ENCODE data around the gene PRKG2. TPM values are rescaled to one million over a fixed set of nuclear protein-coding genes. Genes with fewer than 3 reads are reported as not detected.

The PRKG2 gene
- polyA plus RNA-seq, 1 of the 3 experiments (the other 2 are of a cell fraction): not detected

- Histone ChIP-seq H3K4me1 (ENCODE audit: control insufficient read depth in 1 of 2, insufficient read depth in 2 of 2, low read depth in 1 of 2, low read length in 1 of 2) (no peaks in the 10 kb centered on the region), H3K27ac (ENCODE audit: low read depth in 2 of 2, low read length in 1 of 2) (no peak overlapping the region), H3K9ac (no peak overlapping the region), H2AFZ (ENCODE audit: low read depth) (no peak overlapping the region), H3K27me3 (ENCODE audit: insufficient read depth) (no peaks in the 10 kb centered on the region), H4K20me1 (ENCODE audit: insufficient read depth) (no peaks in the 10 kb centered on the region), H3K79me2 (ENCODE audit: insufficient read depth) (no peaks in the 10 kb centered on the region), H3K4me2 (no peak overlapping the region), H3K36me3 (replicated peaks in 1 of 2; ENCODE audit: control insufficient read depth in 1 of 2, insufficient read depth in 2 of 2, low read length in 1 of 2) (no peaks in the 10 kb centered on the region), H3F3A (replicated peaks; ENCODE audit: insufficient read depth) (no peaks in the 10 kb centered on the region), H3K4me3 (ENCODE audit: low read depth in 2 of 2, low read length in 1 of 2) (no peak overlapping the region), H3K9me3 (no peaks in the 10 kb centered on the region), H3K9me2 (no peaks in the 10 kb centered on the region)
- TF ChIP-seq SMC3 (IDR thresholded peaks at IDR 0.05; ENCODE audit: low read depth, low read length) (no peak), ZBTB33 (IDR thresholded peaks at IDR 0.05; ENCODE audit: borderline replicate concordance, low read depth) (no peak), SIN3A (IDR thresholded peaks at IDR 0.05; ENCODE audit: borderline replicate concordance, low read depth, low read length) (no peak), TCF12 (IDR thresholded peaks at IDR 0.05) (no peak), EP300 (IDR thresholded peaks at IDR 0.05; ENCODE audit: borderline replicate concordance in 1 of 2, low read depth in 1 of 2, low read length in 1 of 2) (no peak), FOXJ3 (CRISPR knock-in tag; IDR thresholded peaks at IDR 0.05) (no peak), PBX3 (IDR thresholded peaks at IDR 0.05) (no peak), EZH2phosphoT487 (IDR thresholded peaks at IDR 0.05; ENCODE audit: borderline replicate concordance, low read depth) (no peak), USF2 (IDR thresholded peaks at IDR 0.05; ENCODE audit: borderline replicate concordance, low read depth, low read length) (no peak), GABPA (IDR thresholded peaks at IDR 0.05; ENCODE audit: low read depth) (no peak), TEAD4 (IDR thresholded peaks at IDR 0.05; ENCODE audit: borderline replicate concordance, insufficient read depth) (no peak), ELF1 (IDR thresholded peaks at IDR 0.05) (no peak)
- DNase-seq: no peak
- ChIA-PET CTCF (interaction anchor here (1.6 kb wide), 1 partner anchor 154 kb away, joined by 4 read pairs; no protein-coding TSS in a partner anchor), POLR2A (no interaction called here)
- WGBS (ENCODE audit: low lambda C conversion rate): 0% methylated on average over 1 of the region's 1 CpG
Observed at GRCh38 chr4:81198609-81199008, 16.4 kb downstream of the PRKG2 start.

GRCh38 chr4:81197864-81198524, 17.0 kb downstream of the PRKG2 start:
- Histone ChIP-seq H3K4me2 (no peak overlapping the region), H3K9ac (no peak overlapping the region), H3F3A (replicated peaks; ENCODE audit: insufficient read depth) (no peaks in the 10 kb centered on the region), H2AFZ (ENCODE audit: low read depth) (no peak overlapping the region), H3K27ac (ENCODE audit: low read depth in 2 of 2, low read length in 1 of 2) (no peak overlapping the region), H4K20me1 (ENCODE audit: insufficient read depth) (no peaks in the 10 kb centered on the region), H3K9me2 (no peaks in the 10 kb centered on the region), H3K36me3 (replicated peaks in 1 of 2; ENCODE audit: control insufficient read depth in 1 of 2, insufficient read depth in 2 of 2, low read length in 1 of 2) (no peaks in the 10 kb centered on the region), H3K9me3 (no peaks in the 10 kb centered on the region), H3K4me3 (ENCODE audit: low read depth in 2 of 2, low read length in 1 of 2) (no peak overlapping the region), H3K4me1 (ENCODE audit: control insufficient read depth in 1 of 2, insufficient read depth in 2 of 2, low read depth in 1 of 2, low read length in 1 of 2) (no peaks in the 10 kb centered on the region), H3K27me3 (ENCODE audit: insufficient read depth) (no peaks in the 10 kb centered on the region), H3K79me2 (ENCODE audit: insufficient read depth) (no peaks in the 10 kb centered on the region)
- no peak for DNase-seq
- 2% methylated on average over 4 of the region's 4 CpGs for WGBS (ENCODE audit: low lambda C conversion rate)
- ChIA-PET POLR2A (no interaction called here), CTCF (interaction anchor here (1.6 kb wide), 1 partner anchor 154 kb away, joined by 4 read pairs; no protein-coding TSS in a partner anchor)
- TF ChIP-seq SIN3A (IDR thresholded peaks at IDR 0.05; ENCODE audit: borderline replicate concordance, low read depth, low read length) (no peak), NFIC (IDR thresholded peaks at IDR 0.05; ENCODE audit: borderline replicate concordance) (no peak), ZBTB33 (IDR thresholded peaks at IDR 0.05; ENCODE audit: borderline replicate concordance, low read depth) (no peak), GABPA (IDR thresholded peaks at IDR 0.05; ENCODE audit: low read depth) (no peak)
